Retinal pigment epithelial cell (primary cell): Measurements from ENCODE around the gene LRRC75B.

Experiments used
- DNase-seq: peaks from one replicate; pipeline ENCODE4 v3.0.0-alpha.2; 2010; ENCODE audit warnings: low read depth
- H3K4me3 ChIP-seq: 2 replicates; pipeline ENCODE4 v1.5.1; 2011; ENCODE audit warnings: mild to moderate bottlenecking, low read length, control low read depth, moderate library complexity
- CTCF ChIP-seq: conservative IDR thresholded peaks from 2 replicates; pipeline ENCODE4 v1.5.1; 2011; ENCODE audit warnings: low read depth, low read length, control low read depth, inconsistent platforms

Gene LRRC75B

GRCh38 chr22:24589518-24590030, 3.3 kb downstream of the LRRC75B start:
- TF ChIP-seq CTCF: no peak
- no peak overlapping the region for H3K4me3 ChIP-seq
- no peak for DNase-seq

- no peak for DNase-seq
- H3K4me3 ChIP-seq: no peak overlapping the region
- no peak for TF ChIP-seq CTCF
Measured at GRCh38 chr22:24588757-24589481, 4.0 kb downstream of the LRRC75B start.

- TF ChIP-seq CTCF: no peak
- no peak overlapping the region for H3K4me3 ChIP-seq
- DNase-seq: peak; percentile 56
Measured at GRCh38 chr22:24588381-24588756, 4.5 kb downstream of the LRRC75B start.

- TF ChIP-seq CTCF: no peak
Measured at GRCh38 chr22:24587948-24588347, 4.9 kb downstream of the LRRC75B start.

GRCh38 chr22:24587251-24587650, 5.6 kb downstream of the LRRC75B start:
- DNase-seq: no peak

More at GRCh38 chr22:24587948-24588347, 4.9 kb downstream of the LRRC75B start:
- no peak for DNase-seq
- no peak overlapping the region for H3K4me3 ChIP-seq

GRCh38 chr22:24585927-24586546, 6.8 kb downstream of the LRRC75B start:
- no peak for DNase-seq
- no peak overlapping the region for H3K4me3 ChIP-seq
- no peak for TF ChIP-seq CTCF

More at GRCh38 chr22:24587251-24587650, 5.6 kb downstream of the LRRC75B start:
- no peak for TF ChIP-seq CTCF
- H3K4me3 ChIP-seq: no peak overlapping the region

GRCh38 chr22:24585461-24585860, 7.4 kb downstream of the LRRC75B start:
- TF ChIP-seq CTCF: no peak
- no peak for DNase-seq
- no peak overlapping the region for H3K4me3 ChIP-seq
